Activated CD4-positive, alpha-beta T cell treated with anti-CD3 and anti-CD28 coated beads, Interleukin-2, Interleukin-4, amounts not matched to agents 100 ng/mL and 50 ng/mL, durations not matched to agents 16 hours and 8 hours (primary cell): ENCODE data around the gene ZMIZ1.

Source experiments
- DNase-seq: peaks from one replicate; pipeline ENCODE4 v3.0.0-alpha.2; 2020; ENCODE audit warnings: low spot score

The ZMIZ1 gene

GRCh38 chr10:79052291-79053080 lies 16.3 kb upstream of the ZMIZ1 start:
- no peak for DNase-seq

- DNase-seq = no peak
Observed at GRCh38 chr10:79053081-79053434, 15.7 kb upstream of the ZMIZ1 start.

GRCh38 chr10:79053481-79054202 lies 15.1 kb upstream of the ZMIZ1 start:
- DNase-seq = no peak

- DNase-seq = no peak
Observed at GRCh38 chr10:79054203-79055099, 14.3 kb upstream of the ZMIZ1 start.

GRCh38 chr10:79055100-79055782 lies 13.5 kb upstream of the ZMIZ1 start:
- DNase-seq = no peak

- no peak for DNase-seq
Observed at GRCh38 chr10:79055892-79056291, 12.9 kb upstream of the ZMIZ1 start.

GRCh38 chr10:79056361-79056735 lies 12.4 kb upstream of the ZMIZ1 start:
- no peak for DNase-seq

GRCh38 chr10:79056736-79057391 lies 11.9 kb upstream of the ZMIZ1 start:
- no peak for DNase-seq

- no peak for DNase-seq
Observed at GRCh38 chr10:79057481-79058275, 11.1 kb upstream of the ZMIZ1 start.

- no peak for DNase-seq
Observed at GRCh38 chr10:79058899-79059841, 9.6 kb upstream of the ZMIZ1 start.

- no peak for DNase-seq
Observed at GRCh38 chr10:79059859-79060379, 8.8 kb upstream of the ZMIZ1 start.

- no peak for DNase-seq
Observed at GRCh38 chr10:79060641-79061255, 8.0 kb upstream of the ZMIZ1 start.

GRCh38 chr10:79061441-79062315 lies 7.1 kb upstream of the ZMIZ1 start:
- DNase-seq = no peak

GRCh38 chr10:79063071-79063491 lies 5.7 kb upstream of the ZMIZ1 start:
- DNase-seq = no peak

- no peak for DNase-seq
Observed at GRCh38 chr10:79063661-79064492, 4.9 kb upstream of the ZMIZ1 start.

GRCh38 chr10:79065091-79065551 lies 3.6 kb upstream of the ZMIZ1 start:
- no peak for DNase-seq

- DNase-seq = no peak
Observed at GRCh38 chr10:79065853-79066252, 2.9 kb upstream of the ZMIZ1 start.
